HG03039 (cell line): ENCODE results near the gene SLIT3.
"Not testable (repeated sequence)": the region's sequence is repeated elsewhere in the genome, so short reads cannot be mapped to it uniquely, and the experiment has no call there.

Source experiments
- ATAC-seq: cut with Tn5 transposase; IDR thresholded peaks from one replicate; pipeline ENCODE4 v1.9.1; 2021; ENCODE audit warnings: mild to moderate bottlenecking, moderate library complexity; ENCODE audit not compliant: unreplicated experiment

Gene SLIT3

DNA sequence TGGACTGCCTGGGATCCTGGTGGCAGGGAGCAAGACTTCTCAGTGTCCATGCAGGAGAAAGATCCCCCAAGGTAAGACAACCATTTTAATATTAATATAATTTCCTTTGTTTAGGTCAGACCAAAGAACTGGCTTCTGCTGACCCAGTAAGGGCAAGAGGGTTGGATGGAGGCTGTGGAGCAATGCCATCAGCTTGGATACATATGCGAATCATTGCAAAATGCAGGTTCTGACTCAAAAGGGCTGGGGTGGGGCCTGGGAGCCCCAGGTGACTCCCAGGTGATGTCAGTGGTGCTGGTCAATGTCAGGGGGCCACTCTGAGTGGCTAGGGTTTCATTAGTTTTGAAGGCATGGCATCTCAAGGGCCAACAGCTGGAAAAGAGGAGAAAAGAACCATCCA is 632.9 kb downstream of the SLIT3 start:
- no peak for ATAC-seq

DNA sequence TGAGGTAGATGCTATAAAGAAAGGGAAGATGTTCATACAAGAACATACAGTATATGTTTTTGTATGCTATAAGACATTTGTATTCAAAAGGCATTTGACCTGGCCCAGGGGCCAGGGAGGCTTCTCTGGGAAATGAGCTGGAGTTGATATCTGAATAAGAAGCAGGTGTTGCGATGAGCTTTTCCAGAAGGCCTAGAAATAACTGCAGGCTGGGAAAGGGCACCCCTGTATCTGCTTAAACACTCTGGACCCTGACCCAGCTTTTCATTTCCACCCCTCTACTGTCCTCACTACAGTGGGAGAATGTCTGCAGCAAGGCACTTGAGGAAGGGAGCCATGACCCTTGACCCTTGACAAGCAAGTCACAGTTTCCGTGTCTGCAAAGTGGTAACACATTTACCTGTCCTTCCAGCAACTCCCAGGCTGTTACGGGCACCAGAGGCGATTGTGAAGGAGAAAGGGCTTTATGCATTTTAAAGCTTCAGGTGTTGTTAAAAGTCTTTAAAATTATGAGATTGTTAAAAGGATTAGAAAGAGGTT is 633.6 kb downstream of the SLIT3 start:
- ATAC-seq = no peak

DNA sequence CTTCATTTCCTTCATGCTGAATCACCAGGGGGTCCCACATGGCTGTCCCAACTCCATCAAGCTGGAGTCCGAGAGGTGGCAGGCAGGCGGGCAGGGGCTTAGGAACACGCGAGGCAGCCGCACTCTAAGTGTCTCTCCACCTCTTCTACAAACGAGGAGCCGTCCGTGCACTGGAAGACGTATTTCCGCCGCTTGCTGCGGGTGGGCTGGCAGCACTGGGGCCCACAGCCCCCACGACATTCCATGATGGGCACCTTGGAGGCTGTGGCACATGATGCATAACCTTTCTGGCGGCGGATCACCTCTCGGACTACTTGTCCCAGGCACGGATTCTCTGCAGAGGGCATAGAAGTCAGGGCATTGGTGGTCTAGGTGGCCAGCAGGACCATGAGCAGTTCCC is 634.6 kb downstream of the SLIT3 start:
- ATAC-seq = no peak

DNA sequence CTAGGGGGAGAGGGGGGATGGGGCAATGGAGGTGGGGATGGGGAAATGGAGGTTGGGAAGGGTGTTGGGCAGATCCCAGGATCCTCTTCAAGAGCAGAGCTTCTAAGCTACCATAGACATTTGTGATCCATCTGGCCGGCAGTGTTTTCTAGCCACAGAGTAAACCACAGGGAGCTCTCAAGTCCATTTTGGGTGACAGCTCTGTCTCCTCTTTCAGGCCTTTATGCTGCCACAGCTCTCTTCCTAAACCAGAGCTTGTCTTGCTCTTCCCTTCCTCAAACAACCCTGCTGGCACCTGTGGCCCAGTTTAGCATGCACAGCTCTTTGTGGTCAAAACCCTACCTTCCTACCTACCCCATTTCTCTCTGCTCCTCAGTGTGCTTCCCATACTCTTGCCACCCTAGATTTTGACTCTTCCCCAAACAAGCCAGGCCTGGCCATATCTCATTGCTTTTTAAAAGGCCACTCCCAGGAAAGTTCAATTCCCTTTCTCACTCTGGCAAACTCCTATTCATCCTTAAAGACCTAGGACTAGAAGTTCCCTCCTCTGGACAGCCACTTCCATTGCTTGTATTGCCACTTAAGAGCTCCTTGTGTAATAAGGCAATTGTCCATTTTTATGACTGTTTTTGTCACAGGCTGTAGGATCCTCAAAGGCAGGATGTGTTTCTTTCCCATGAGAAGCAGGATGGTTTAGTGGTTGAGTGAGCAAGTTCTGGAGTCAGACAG is 637.5 kb downstream of the SLIT3 start:
- ATAC-seq = no peak

DNA sequence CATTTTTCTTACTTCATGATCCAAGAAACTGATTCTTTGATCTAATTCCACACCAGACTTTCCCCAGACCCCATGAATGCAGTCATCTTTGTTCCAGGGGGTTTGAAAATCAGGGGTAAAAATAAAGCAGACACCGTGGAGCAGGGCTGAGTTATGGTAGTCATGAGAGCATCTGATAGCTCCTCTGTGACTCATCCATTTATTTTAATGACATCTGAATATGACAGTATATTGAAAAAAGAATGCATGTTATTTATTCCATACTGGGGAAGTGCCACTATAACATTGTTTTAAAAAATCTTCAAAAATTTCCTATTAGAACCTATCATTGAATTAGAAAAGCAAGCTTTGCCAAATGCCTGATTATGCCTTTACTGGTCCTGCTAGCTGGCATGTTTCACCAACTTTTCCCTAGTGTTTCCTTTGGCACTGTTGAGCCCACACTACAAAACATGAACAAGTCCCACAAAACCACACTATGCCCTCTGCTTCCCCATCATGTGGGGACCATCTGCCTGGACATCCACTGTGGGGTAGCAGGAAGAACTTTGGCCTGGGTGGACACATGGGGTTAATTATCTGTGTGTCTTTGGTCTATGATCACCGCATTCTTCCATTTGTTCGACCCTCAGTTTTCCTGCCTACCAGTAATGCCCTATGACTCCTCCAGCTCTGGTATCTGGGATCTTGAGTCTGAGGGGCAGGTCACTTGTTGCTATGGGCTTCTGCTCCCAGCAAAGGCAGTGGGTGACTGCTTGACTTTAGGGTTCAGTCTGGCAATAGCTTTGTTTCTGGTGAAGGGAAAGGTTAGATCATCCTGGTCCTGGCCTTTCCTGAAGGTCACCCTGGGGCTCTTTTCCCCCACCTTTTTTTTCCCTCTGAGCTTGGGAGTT is 639.1 kb downstream of the SLIT3 start:
- no peak for ATAC-seq

DNA sequence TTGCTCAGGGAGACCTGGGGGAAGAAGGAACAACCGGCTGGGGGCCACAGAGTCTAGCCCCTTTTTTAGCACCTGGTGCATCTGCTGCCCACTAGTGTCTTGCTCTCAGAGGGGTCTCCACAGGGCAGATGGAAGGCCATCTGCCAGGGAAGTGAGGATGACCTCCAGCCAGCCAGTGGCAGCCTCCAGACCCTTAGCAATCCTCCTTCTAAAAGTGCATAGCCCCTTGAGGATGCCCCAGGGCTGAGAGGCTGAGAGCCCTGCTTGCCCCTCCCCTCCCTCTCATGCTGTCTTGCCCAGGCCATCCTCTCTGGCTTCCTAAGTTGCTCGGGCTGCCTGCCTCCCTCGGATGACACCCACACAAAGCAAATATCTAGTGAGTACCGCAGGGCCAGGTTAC is 640.2 kb downstream of the SLIT3 start:
- no peak for ATAC-seq

DNA sequence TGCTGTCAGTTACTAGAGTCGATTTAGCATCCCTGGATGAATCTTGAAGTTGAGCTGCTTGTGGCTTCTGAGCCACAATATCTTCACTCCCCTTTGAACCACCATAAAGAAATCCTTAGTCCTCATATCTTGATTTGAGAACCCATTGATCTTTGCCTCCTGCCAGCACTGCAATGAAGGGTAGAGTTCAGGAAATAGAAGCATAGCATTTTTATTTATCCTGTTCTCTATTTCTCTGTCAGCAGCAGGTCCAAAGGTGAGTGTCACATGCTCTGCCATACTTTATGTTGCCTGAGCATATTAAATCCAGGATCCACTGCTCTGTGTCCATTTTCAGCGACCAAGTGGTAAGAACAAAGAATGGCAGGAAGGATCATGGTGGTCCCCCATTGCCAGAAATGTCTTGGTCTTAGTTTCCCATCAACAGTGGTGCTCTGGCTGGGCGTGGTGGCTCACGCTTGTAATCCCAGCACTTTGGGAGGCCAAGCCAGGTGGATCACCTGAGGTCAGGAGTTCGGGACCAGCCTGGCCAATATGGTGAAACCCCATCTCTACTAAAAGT is 641.6 kb downstream of the SLIT3 start:
- no peak for ATAC-seq

DNA sequence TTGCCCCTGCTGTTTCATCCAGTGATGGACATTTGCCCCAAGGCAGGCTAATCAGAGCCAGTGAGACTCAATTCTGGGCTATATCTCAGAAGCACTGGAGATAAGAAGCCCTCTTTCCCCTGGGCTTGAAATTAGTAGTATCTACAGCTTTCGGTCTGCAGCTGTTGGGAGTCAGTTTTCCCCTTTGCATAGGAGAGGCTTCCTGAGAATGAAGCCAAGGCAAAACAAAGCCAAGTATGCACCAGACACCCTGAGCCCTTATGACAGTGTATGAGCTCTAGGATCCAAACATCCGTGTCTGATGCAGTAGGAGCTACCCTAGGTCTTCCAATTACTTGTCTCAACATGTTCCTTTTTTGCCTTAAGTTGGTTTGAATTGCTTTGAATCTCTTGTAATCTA is 642.5 kb downstream of the SLIT3 start:
- ATAC-seq = no peak

DNA sequence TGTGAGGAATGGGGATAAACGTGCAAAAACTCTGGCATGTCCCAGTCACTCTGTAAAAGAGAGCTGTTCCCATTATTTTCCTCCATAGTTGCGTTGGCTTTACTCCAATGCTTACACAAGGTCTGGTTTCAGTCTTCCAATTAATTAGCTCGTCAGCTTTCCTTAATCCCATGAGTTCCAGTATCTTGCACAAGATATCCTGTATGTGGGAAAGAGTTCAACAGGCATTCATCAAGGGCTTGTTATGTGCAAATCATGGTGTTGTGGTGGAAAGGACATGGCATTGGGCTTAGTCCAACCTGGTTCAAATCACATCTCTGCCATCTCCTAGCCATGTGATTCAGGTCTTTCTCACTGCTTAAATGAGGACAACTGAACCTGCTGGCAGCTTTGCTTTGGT is 644.3 kb downstream of the SLIT3 start:
- no peak for ATAC-seq

DNA sequence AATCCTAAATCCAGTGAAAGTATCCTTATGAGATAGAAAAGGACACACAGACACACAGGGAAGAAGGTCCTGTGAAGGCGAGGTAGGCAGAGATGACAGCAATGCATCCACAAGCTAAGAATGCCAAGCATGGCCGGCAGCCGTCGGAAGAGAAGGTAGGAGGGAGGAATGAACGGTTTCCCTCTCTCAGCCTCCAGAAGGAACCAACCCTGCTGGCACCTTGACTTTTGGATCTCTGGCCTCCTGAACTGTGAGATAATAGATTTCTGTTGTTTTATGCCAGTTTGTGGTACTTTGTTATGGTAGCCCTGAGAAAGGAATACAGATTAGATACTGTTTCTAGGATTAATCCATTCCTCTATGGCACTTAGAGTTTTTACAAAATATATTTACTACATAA is 645.6 kb downstream of the SLIT3 start:
- no peak for ATAC-seq

DNA sequence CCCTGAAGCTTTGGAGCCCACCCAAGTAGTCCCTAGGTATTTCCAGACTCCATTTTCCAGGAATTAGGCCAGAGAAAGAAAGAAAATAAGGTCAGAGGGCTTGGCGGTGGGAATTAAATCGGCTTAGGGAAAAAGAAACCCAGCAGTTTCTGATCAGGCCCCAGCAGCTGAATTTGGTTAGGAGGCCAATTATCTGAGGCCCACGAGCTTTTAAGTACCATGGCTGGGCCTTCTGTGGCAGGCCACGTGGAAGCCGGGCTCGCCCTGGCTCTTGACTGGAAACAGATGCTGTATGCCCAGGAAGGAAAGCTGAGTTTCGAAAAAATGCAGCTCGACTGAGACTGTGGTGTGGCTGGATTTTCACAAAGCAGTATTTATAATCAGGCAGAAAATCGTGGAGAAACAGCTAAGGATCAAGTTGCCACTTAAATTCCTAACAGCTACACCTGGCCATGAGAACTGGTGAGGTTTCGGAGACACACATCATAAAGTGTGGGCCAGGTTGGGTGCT is 646.7 kb downstream of the SLIT3 start:
- ATAC-seq = no peak

DNA sequence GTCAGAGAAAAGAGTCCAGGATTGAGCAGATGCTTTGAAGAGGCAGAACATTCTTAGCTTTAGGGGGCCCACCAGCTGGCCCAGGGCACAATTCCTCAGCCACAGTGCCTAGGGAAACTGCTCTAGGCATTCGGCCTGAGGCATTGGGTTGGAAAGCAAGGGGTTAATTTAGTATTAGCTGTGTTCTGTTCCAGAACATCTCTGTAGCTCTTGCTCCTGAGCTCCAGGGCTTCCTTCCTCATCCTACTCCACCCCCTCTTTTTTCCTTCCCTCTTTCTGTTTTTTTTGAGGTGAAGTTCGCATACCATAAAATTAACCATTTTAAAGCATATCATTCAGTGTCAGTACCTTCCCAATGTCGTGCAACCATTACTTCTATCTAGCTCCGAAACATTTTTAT is 647.3 kb downstream of the SLIT3 start:
- no peak for ATAC-seq

DNA sequence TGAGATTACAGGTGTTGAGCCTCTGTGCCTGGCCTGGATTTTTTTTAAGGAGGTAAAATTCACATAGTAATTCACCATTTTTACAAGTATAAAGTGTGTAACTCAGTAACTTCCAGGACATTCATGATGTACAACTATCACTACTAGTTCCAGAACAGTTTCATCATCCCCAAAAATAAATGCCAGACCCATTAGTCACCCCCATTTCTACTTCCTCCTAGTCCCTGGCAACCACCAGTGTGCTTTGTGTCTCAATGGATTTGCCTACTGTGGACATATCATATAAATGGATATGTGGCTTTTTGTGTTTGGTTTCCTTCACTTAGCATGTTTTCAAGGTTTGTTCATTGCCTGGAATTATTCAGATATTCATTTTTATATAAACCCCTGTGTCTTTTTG is 649.3 kb downstream of the SLIT3 start:
- no peak for ATAC-seq

DNA sequence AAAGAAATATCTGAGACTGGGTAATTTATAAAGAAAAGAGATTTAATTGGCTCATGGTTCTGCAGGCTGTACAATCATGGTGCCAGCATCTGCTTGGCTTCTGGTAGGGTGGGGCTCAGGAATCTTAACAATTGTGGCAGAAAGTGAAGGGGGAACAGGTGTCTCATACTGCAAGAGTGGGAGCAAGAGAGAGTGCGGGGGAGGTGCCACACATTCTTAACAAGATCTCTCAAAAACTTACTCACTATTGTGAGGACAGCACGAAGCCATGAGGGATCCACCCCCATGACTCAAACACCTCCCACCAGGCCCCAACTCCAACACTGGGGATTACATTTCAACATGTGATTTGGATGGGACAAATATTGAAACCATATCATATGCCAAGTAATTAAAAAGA is 651.6 kb downstream of the SLIT3 start:
- no peak for ATAC-seq

DNA sequence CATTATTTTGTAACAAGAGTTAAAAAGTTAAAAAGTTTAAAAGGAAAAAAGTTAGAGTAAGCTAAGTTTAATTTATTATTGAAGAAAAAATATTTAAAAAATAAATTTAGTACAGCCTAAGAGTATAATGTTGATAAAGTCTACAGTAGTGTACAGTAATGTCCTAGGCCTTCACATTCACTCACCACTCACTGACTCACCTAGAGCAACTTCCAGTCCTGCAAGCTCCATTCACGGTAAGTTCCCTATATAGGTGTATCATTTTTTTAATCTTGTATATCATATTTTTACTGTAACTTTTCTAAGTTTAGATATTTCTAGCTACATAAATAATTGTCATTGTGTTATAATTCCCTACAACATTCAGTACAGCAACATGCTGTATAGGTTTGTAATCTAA is 652.4 kb downstream of the SLIT3 start:
- no peak for ATAC-seq

DNA sequence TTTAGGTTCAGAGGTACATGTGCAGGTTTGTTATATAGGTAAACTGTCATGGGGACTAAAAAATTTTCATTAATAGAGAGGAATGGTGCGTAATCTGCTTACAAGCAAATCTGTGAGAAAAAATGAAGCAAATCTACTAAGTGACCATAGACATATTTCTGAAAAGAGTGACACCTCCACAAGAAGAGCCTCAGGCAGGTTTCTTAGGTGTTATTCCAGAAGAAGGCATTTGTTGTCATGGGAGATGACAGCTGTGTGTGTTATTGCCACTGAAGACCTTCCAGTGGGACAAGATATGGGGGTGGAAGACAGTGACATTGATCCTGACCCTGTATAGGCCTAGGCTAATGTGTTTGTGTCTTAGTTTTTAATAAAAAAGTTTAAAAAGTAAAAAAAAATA is 652.9 kb downstream of the SLIT3 start:
- ATAC-seq = no peak

DNA sequence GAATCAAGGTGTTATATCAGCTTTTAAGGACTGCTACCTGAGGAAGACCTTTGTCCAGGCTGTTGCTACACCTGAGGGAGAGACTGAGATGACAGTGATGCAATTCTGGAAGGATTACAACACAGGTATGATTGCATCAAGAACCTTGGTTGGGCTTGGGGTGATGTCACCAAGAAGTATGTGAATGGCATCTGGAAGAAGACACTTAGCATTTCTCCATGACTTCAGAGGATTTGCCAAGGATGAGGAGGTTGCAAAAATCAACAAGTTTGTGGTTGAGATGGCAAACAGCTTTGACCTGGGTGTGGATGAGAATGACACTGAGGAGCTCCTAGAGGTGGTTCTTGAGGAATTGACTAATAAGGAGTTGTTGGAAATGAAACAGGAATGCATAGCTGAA is 653.9 kb downstream of the SLIT3 start:
- no peak for ATAC-seq

DNA sequence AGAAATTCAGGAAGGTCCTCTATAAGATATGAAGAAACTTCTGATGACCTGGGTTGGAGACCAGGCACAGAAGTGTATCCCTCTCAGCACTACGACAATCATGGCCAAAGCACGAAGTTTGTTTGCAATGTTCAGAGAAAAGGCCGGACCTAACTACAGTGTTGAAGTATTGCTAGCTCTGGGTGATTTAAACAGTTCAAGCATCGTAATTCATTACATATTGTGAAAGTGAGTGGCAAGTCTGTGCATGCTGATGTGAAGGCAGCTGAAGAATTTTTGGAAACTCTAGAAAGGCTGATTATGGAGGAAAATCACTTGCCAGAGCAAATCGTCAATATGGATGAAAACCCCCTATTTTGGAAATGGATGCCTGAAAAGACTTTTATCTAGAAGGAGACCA is 654.6 kb downstream of the SLIT3 start:
- ATAC-seq = no peak

DNA sequence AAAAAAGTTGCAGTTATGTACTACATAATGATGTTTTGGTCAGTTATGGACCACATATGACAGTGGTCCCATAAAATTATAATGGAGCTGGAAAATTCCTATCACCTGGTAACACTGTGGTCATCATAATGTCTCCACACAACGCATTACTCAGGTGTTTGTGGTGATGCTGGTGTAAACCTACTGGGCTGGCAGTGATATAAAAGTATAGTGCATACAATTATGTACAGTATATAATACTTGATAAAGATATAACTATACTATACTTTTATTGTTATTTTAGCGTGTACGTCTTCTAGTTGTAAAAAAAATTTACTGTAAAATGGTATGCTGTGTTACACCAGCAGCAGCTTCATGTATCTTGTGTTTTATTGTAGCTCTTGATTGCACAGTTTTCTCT is 655.7 kb downstream of the SLIT3 start:
- no peak for ATAC-seq

DNA sequence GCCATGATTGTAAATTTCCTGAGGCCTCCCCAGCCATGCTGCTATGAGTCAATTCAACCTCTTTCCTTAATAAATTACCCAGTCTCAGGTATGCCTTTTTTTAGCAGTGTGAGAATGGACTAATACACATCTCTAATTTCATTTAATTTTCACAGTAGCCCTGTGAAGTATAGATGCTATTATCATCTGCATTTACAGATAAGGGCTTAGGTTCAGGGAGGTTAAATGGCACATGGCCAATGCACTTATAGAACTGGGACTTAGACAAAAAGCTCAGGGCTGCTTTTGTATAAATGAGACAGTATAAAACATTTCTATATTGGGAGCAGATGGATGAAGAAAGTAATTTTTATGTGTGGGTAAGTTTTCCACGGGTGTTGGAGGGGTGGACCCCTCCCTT is 658.9 kb downstream of the SLIT3 start:
- no peak for ATAC-seq

DNA sequence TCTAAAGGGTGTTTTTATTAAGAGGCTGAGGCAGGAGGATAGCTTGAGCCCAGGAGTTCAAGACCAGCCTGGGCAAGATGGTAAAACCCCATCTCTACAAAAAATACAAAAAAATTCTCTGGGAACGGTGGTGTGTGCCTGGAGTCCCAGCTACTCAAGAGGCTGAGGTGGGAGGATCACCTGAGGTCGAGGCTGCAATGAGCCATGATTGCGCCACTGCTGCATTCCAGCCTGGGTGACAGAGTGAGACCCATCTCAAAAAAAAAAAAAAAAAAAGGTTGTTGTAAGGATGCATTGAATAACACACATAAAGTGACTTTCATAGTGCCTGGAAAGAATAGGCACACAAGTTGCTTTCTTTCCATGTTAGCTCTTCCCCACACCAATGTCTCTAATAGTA is 662.1 kb downstream of the SLIT3 start:
- ATAC-seq = not testable (repeated sequence)

DNA sequence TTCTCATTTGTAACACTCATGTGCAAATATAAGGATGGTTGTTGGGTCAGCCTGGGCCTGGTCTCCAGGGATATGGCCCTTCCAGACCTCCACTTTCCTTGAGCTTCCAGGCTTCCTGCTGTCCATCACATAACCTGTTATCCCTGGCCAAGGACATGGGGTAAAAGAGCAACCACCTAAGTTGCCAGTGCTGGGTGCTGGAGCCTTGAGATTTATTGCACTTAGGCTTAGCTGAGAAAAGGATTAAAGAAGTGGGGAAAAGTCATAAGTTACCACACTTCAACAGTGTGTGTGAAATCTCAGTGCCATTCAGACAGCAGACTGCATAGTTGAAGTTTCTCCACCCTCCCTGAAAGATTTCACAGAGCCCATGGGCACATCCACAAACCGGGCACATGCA is 663.1 kb downstream of the SLIT3 start:
- ATAC-seq = no peak
